ENCODE measurements around the gene KAZALD1. TPM values are rescaled to one million over a fixed set of nuclear protein-coding genes. Genes with fewer than 3 reads are reported as not detected.

Gene KAZALD1
- total RNA-seq, 4 donors from 2014 or later: 25.9 to 41.8 (median 39.1) TPM; not detected in 1

GRCh38 chr10:101055411-101055810 lies 6.4 kb upstream of the KAZALD1 start:
- DNase-seq: no peak
- H3K36me3 ChIP-seq: no peaks in the 10 kb centered on the region
- H3K27me3 ChIP-seq: no peaks in the 10 kb centered on the region
- peak in 4 of 6 experiments; percentile 10 to 53 (median 44) for TF ChIP-seq CTCF (IDR thresholded peaks at IDR 0.05)
- no peak for TF ChIP-seq POLR2A (IDR thresholded peaks at IDR 0.05)
- H3K4me1 ChIP-seq: peaks cover 0 to 15% (median 1%) of the 10 kb centered on the region in 4 donors
- H3K27ac ChIP-seq: peak overlapping the region in 2 of 4 donors; percentile 58 to 79
- no peak overlapping the region for H3K4me3 ChIP-seq
- no peaks in the 10 kb centered on the region for H3K9me3 ChIP-seq

- no peak overlapping the region for H3K4me3 ChIP-seq
- TF ChIP-seq POLR2A (IDR thresholded peaks at IDR 0.05): no peak
- TF ChIP-seq CTCF (IDR thresholded peaks at IDR 0.05): no peak
- peaks cover 3 to 13% (median 5%) of the 10 kb centered on the region in 4 donors for H3K4me1 ChIP-seq
- no peaks in the 10 kb centered on the region for H3K9me3 ChIP-seq
- H3K27ac ChIP-seq: peak overlapping the region in 3 of 4 donors; percentile 42 to 79 (median 58)
- H3K27me3 ChIP-seq: no peaks in the 10 kb centered on the region
- H3K36me3 ChIP-seq: no peaks in the 10 kb centered on the region
- peak in 1 of 3 donors; percentile 69 for DNase-seq
Observed at GRCh38 chr10:101056365-101057151, 5.2 kb upstream of the KAZALD1 start.

- Histone ChIP-seq H3K4me1 (peaks cover 3 to 51% (median 21%) of the 10 kb centered on the region in 4 donors), H3K27ac (peak overlapping the region; percentile 92 to 98 (median 97)), H3K27me3 (no peaks in the 10 kb centered on the region), H3K36me3 (no peaks in the 10 kb centered on the region), H3K4me3 (peak overlapping the region; percentile 72 to 86 (median 78)), H3K9me3 (no peaks in the 10 kb centered on the region)
- peak; percentile 92 to 97 (median 94) for DNase-seq
- TF ChIP-seq POLR2A (IDR thresholded peaks at IDR 0.05) (peak in 1 of 2 donors; percentile 7), CTCF (IDR thresholded peaks at IDR 0.05) (peak; percentile 85 to 96 (median 89))
Observed at GRCh38 chr10:101060036-101060950, 1.5 kb upstream of the KAZALD1 start.

- H3K27me3 ChIP-seq: no peaks in the 10 kb centered on the region
- DNase-seq: peak; percentile 92 to 99 (median 97)
- H3K4me1 ChIP-seq: peaks cover 0 to 58% (median 23%) of the 10 kb centered on the region in 4 donors
- peak overlapping the region; percentile 92 to 98 (median 97) for H3K27ac ChIP-seq
- H3K4me3 ChIP-seq: peak overlapping the region; percentile 72 to 86 (median 78)
- no peaks in the 10 kb centered on the region for H3K9me3 ChIP-seq
- H3K36me3 ChIP-seq: no peaks in the 10 kb centered on the region
- TF ChIP-seq POLR2A (IDR thresholded peaks at IDR 0.05) (peak; percentile 78 to 84), CTCF (IDR thresholded peaks at IDR 0.05) (peak in 1 of 6 experiments; percentile 9)
Observed at GRCh38 chr10:101060951-101061623, 702 bp upstream of the KAZALD1 start.
